Amniotic stem cell (primary cell): Measurements from ENCODE around the gene AMZ2.
A peak's percentile ranks its signal among the peaks of the same experiment; 100 is the strongest.
"Not testable (repeated sequence)": the region's sequence is repeated elsewhere in the genome, so short reads cannot be mapped to it uniquely, and the experiment has no call there.

Experiments used
- DNase-seq: peaks from one replicate; lab custom pipeline; 2025; lab: John Stamatoyannopoulos, UW

AMZ2 gene, protein sequence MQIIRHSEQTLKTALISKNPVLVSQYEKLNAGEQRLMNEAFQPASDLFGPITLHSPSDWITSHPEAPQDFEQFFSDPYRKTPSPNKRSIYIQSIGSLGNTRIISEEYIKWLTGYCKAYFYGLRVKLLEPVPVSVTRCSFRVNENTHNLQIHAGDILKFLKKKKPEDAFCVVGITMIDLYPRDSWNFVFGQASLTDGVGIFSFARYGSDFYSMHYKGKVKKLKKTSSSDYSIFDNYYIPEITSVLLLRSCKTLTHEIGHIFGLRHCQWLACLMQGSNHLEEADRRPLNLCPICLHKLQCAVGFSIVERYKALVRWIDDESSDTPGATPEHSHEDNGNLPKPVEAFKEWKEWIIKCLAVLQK

DNA sequence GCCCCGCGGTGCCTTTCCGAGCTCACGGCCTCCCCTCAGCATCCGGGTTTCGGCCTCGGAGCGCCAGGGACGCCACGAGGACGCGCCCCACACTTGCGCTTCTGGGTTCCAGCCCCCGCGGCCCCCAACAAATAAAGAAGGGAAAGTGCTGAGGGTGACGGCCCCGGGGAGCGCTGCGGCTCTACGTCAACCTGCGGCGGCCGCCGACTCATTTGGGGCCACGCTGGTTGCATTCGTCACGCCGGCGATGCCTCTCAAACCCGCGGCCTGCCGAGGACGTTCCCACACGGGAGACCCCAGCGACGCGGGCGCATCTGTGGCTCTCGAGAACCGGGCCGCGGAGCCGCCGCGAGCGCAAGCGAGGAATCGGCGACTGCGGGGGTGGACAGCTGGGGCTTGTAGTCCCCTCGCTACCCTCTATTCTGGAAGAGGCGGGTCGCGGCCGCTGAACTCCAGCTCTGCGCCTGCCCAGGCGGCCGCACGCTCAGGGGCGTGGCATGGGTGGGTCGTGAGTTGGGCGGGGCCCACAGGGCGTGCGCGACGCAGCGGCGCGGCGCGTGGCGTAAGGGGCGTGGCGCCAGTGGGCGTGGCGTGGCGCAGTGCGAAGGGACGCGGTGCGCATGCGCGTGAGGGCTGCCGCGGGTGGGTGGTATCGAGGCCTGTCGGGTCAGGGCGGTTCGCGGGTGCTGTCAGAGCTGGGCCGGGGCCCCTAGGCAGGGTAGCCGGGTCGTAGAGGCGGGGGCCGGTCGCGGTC is at the start of gene AMZ2:
Gene AMZ2 (plus strand): TSS at position 599 of the 754 bp plus-strand sequence. CDS start 2,145 bp downstream, outside the sequence.
- DNase-seq = peak; percentile 85

DNA sequence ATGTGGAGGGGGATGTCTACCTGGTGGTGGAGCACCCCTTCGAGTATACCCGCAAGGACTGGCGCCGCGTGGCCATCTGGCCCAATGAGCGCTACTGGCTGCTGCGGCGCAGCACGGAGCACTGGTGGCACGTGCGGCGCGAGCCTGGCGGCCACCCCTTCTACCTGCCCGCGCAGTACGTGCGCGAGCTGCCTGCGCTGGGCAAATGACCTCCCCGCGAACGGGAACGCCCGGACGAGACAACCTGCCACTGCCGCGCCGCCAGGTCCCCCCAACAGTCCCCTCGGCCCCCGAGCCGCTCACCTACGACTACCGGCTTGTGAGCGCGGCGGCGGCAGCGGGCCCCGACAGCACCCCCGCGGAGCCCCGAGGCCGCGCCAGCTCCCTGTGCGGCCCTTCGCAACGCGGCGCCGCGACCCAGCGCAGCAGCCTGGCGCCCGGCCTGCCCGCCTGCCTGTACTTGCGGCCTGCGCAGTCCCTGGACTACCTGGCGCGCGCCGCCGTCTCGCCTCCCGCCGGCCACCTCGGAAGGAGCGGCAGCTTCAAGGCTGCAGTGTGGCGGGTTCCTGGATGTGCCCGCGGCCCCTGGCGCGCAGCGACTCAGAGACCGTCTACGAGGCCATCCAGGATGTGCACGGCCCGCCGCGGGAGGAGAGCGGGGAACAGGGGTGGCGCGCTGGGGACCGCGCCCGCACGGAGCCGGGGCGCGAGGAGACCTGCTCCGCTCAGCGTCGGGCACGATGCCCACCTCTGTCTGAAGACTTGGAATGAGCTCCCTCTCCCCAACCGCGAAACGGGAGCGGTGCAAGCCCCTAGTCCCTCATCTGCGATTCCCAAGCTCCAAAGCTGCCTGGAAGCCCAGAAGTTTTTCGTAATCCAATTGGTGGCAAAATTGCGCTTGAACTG is 48.7 kb upstream of the AMZ2 start:
- DNase-seq = no peak

DNA sequence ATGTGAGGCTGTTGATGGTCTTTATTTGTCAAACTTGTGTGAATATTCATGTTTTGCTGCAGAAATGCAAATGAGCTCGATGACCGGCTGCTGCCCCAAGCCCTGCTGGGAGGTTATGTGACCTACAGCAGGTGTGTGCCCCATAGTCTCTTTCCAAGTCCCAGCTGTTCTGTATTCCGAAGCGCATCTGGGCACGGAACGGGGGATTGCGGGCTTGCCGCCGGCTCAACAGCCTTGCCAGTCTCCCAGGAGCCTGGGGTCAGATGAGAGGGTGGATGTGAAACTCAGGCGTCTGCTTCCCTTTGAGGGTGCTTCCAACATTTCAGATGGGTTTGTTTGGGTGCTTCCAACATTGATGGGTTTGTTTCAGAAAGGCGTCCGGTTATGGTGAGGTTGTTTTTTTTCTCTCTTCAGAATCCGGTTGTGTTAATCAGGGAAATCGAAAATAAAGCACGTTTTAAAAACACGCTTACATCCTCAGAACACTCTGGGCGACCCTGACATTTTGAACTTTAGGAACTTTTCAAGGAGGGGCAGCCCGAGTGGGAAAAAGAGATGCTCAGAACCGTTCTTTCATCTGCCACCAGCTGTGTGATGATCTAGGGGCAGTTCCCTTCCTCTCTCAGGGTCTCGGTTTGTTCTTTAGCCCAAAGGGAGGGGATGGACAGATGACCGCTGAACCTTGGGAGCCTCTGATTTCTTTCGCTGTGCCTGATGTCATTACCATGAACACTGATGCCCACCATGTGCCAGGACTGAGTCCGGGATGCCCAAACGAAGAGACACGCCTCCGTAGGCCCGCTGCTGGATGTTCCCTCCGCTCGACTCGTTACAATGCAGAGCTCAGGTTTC is 47.8 kb upstream of the AMZ2 start:
- DNase-seq = no peak

DNA sequence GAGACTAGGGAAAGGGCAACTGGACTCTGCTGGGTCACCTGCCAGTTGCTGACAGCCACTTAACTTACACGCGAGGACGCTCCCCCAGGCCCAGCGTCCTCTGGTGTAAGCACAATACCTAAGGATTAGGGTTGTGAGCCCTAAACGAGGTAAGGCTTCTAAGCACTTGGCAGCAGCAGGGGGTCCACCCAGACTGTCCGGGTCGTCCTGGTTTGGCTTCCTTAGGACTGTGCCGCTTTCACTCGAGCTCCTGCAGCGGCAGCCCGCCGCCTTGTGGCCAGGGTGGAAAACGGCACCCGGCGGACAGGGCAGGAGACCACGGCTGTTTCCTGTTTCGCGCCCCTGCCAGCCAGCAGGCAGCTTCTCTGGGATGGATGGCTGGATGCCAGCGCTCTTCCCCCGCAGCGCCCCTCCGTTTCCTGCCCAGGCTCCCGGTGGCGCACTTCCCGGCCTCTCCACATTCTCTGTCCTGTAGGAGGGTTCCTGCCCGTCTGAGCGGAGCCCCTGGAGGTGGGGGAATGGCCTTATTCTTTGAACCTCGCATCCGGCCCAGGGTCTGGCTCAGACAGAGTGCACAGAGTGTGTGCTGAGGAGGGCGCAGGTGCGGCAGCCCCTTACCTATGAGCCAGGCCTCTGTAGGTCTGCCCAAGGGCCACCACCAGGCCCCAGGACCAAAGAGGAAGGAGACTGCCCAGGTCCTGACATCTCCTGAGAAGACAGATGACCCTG is 47.0 kb upstream of the AMZ2 start:
- no peak for DNase-seq

DNA sequence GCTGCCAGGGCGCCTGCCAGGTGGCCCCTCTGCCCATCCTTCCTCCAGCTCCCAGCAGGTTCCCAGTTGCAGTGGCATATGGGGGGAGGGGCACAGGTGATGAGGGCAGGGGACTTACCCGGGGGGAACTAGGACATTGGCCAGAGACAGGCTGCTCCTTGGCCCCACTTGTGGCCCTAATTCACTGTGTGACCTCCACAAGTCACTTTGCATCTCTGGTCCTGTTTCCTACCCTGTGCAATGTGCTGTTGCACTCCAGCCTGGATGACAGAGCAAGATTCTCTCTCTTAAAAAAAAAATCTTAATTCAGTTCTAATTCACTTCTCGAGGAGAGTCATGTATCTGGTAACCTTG is 46.4 kb upstream of the AMZ2 start:
- not testable (repeated sequence) for DNase-seq

DNA sequence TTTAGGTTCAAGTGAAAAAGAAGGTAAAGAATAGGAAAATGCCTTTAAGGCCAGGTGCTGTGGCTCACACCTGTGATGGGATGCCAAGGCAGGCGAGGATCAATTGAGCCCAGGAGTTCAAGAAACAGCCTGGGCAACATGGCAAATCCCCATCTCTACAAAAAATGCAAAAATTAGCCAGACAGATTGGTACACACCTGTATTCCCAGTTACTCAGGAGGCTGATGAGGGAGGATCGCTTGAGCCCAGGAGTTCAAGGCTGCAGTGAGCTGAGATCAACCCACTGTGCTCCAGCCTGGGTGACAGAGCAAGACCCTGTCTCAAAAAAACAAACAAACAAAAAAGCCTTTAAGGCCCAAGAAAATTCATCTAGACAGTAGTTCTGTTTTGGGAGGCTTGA is 45.5 kb upstream of the AMZ2 start:
- DNase-seq = not testable (repeated sequence)

DNA sequence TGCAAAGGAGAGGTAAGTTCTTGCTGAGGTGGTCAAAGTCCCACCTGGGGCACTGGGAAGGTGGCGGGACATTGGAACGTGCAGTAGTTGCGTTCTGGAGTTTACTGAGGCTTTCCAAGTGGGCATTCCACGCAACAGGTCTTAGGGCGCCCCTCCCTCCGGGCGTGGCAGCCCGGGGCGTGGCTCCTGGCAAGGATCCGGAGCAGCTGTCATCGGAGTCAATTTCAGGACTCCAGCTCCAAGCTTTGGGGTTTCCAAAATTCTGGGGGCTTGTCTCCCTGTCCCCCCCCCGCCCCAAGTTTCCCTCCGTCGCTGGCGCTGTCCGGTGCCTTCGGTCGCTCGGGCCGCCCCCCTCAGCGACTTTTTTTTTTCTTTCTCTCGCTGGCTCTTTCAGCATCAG is 43.1 kb upstream of the AMZ2 start:
- no peak for DNase-seq

DNA sequence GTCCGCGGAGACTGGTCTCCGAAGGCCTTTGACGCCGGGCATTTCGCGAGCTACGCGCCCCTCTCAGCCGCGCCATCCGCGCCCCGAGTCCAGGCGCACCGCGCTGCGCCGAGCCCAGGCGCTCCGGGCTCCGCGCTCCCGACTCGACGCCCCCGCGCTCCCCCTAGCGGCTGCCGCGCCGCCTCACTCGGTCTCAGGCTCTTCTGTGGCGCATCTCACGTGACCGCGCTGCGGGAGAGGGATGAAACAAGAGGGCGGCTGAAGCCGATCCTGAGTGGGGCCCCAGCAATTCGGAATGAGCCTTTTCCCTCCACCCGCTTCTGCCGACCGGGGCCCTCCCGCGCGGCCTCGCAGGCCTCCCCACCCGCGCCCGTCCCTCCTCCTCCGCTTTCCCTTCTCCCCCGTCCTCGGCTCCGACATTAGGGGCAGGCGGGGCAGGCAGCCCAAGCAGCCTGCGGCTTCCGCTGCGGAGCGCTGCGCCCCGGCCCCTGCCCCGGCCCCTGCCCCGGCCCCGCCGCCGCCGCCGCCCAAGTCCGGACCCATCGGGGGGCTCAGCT is 42.5 kb upstream of the AMZ2 start:
- DNase-seq = peak; percentile 80

DNA sequence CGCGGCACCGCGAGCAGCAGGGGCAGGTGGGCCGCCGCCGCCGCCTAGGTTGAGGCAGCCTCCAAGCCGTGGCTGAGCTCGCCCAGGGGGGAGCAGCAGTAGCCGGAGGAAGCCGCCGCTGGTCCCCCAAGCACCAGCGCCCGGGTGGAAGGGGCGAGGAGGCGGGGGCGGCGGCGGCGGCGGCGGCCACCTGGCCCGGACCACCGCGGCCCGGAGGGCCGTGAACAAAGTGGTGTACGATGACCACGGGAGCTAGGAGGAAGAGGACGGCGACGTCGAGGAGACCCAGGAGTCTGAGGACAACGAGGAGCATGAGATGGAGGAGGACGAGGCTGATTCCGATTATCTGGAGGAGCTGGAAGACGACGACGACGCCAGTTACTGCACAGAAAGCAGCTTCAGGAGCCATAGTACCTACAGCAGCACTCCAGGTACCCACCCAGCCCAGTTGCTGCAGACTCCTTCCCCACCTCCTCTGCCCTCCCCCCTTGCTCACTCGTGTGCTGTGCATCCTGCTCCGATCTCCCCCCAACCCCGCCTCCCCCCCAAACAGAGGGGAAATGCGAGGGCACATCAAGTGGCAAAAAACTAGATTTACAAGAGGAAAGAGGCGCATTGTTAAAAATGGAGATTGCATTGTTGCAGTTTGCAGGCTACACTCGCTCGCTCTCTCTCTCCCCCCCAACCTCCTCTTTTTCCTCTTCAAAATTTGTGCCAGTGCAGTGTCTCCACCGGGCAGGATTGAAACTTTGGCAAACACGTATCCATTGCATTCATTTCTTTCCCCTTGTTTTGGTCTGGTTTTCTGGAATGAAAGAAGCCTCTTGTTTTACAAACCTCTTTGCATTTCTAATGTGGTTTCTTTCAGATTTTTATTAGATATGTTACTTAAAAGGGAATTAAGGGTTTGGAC is 41.8 kb upstream of the AMZ2 start:
- no peak for DNase-seq

DNA sequence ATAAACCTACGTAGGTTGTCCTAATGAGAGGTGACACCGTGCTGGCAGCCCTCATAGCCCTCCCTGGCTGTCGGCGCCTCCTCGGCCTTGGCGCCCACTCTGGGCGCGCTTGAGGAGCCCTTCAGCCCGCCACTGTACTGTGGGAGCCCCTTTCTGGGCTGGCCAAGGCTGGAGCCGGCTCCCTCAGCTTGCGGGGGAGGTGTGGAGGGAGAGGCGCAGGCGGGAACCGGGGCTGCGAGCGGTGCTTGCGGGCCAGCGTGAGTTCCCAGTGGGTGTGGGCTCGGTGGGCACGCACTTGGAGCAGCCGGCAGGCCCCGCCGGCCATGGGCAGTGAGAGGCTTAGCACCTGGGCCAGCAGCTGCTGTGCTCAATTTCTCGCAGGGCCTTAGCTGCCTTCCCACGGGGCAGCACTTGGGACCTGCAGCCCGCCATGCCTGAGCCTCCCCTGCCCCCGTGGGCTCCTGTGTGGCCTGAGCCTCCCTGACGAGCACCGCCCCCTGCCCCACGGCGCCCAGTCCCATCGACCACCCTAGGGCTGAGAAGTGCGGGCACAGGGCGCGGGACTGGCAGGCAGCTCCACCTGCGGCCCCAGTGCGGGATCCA is 40.1 kb upstream of the AMZ2 start:
- DNase-seq = no peak

DNA sequence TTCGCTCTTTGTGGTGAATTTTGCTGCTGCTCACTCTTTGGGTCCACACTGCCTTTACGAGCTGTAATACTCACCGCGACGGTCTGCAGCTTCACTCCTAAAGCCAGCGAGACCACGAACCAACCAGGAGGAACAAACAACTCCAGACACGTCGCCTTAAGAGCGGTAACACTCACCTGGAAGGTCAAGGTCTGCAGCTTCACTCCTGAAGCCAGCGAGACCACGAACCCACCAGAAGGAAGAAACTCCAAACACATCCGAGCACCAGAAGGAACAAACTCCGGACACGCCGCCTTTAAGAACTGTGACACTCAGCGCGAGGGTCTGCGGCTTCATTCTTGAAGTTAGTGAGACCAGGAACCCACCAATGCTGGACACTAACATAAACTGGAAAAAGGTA is 39.2 kb upstream of the AMZ2 start:
- not testable (repeated sequence) for DNase-seq

DNA sequence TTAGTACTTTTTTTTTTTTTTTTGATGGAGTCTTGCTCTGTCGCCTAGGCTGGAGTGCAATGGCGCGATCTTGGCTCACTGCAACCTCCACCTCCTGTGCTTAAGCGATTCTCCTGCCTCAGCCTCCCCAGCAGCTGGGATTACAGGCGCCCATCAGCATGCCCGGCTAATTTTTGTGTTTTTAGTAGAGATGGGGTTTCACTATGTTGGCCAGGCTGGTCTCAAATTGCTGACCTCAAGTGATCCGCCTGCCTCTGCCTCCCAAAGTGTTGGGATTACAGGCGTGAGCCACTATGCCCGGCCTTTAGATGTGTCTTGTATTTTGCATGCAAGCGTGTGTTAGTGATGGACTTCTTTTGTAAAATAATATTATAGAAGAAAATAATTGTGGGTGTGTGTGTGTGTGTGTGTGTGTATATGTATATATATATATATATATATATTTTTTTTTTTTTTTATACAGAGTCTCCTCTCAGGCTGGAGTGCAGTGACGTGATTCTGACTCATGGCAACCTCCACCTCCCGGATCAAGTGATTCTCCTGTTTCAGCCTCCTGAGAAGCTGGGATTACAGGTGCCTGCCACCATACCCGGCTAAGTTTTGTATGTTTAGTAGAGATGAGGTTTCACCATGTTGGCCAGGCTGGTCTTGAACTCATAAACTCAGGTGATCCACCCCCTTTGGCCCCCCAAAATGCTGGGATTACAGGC is 38.5 kb upstream of the AMZ2 start:
- DNase-seq = not testable (repeated sequence)

DNA sequence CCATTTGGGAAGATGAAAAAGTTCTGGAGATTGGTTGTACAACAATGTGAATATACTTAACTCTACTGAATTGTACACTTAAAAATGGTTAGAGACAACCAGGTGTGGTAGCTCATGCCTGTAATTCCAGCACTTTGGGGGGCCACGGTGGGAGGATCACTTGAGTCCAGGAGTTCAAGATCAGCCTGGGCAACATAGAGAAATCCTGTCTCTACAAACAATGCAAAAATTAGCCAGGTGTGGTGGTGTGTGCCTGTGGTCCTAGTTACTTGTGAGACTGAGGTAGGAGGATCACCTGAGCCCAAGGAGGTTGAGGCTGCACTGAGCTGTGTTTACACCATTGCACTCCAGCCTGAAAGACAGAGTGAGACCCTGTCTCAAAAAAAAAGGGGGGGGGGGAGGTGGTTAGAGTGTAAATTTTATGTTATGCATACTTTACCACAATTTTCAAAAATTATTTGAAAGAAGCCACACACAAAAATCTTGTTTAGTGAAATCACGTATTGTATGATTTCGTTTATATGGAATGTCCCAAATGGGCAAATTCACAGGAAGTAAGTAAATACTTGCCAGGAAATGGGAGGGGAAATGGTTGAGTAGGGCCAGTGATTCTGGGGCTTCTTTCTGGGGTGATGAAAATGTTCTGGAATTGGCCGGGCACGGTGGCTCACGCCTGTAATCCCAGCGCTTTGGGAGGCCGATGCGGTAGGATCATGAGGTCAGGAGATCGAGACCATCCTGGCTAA is 37.1 kb upstream of the AMZ2 start:
- no peak for DNase-seq

DNA sequence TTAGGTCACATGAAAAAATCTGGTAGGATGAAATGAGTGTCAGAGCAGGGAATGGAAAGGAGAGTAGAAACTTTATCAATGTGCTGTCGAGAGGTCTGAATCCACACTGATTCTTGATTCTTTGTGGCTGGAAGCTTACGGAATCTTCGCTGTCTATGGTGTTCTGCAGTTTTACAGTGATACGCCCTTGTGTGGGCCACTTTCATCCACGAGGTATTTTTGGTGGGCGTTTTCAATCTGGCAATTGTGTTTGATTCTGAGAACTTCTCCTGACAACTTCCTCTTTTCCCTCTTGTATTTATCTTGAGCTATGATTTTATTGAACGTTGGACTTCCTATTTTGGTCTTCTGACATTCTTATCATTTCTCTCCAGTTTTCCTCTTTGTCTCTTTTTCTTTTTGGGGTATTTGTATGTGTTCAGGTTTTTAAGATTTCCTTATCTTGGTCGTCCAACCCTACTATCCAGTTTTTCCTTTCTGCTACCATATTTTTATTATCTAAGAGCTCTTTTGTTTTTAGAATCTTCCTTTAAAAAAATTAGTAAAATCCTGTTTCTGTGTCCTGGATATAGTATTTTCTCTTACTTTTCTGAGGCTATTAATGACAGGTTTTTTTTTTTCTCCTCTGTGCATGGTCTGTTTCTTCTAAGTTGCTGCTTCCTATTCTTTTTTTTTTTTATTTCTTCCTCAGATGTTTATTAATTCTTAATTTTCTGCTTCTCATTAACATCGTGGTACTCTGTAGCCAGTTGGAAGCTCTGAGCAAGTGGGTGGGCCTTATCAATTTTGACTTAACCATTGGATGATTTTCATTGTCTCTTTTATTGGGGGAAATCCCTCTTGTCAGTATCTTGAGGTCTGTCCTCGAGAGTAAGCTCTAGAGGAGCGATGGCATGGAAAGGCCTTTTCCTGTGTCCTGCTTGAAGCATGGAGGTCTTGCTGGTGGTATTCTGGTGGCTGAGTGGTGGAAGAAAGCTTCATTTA is 34.1 kb upstream of the AMZ2 start:
- DNase-seq = not testable (repeated sequence)

DNA sequence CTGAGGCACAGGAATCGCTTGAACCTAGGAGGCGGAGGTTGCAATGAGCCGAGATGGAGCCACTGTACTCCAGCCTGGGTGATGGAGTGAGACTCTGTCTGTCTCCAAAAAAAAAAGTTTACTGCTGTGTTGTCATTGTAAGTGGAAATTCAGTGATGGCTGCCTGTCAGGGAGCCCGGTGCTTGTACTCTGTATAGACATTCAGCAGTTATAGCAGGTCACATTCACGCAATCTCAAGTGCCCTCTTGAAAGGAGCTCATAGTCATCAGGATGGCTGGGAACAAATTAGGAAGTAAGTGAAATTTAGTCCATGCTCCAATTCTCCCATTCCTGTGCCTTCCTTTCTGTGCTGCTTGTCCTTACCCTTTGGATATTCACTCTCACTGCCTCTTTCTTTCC is 32.4 kb upstream of the AMZ2 start:
- not testable (repeated sequence) for DNase-seq

DNA sequence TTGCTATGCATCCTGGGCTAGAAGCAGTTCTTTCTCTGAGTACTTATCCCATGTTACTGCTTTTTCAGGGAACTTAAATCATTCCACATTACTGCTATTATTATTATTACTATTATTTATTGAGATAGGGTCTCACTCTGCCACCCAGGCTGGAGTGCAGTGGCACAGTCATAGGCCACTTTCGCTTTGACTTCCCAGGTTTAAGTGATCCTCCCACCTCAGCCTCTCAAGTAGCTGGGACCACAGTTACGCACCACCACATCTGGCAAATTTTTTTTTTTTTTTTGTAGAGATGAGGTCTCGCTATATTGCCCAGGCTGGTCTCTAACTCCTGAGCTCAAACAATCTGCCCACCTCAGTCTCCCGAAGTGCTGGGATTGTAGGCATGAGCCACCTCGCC is 28.4 kb upstream of the AMZ2 start:
- DNase-seq = not testable (repeated sequence)
